ENCODE measurements around the gene PARP2.
"Not testable (repeated sequence)": the region's sequence is repeated elsewhere in the genome, so short reads cannot be mapped to it uniquely, and the experiment has no call there.

Gene PARP2

DNA sequence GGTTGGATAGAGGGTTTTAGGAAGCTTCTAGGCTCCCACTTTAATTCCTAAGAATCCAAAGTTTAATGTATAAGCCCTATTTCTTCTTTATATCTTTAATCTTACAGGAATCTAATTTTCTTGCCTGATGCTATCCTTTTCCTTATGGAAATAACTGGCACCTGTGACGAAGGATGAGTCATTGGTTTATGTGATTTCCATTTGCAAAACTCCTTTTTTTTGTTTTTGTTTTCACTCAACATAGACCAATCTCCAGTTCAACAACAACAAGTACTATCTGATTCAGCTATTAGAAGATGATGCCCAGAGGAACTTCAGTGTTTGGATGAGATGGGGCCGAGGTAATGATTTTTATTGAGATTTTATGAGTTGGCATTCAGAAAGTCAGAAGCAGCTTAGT, 6.8 kb downstream of the PARP2 start:
- no peak for DNase-seq

DNA sequence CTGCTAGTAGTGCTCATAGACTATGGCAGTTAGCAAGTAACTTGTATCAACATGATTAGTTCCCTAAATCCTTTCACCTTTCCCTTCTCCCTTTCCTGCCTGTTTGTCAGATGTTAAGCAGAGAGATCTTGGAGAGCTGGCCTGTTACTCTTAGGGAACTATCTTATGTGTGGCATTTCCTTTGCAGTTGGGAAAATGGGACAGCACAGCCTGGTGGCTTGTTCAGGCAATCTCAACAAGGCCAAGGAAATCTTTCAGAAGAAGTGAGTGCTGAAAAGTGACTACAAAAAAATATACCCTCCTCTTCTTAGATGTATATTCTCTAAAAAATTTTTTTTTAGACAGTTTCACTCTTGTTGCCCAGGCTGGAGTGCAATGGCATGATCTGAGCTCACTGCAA, 7.4 kb downstream of the PARP2 start:
- no peak for DNase-seq

GRCh38 chr14:20356422-20356821, 13.0 kb downstream of the PARP2 start:
- no peak for DNase-seq

GRCh38 chr14:20358474-20358873, 15.0 kb downstream of the PARP2 start:
- DNase-seq: not testable (repeated sequence)

DNA sequence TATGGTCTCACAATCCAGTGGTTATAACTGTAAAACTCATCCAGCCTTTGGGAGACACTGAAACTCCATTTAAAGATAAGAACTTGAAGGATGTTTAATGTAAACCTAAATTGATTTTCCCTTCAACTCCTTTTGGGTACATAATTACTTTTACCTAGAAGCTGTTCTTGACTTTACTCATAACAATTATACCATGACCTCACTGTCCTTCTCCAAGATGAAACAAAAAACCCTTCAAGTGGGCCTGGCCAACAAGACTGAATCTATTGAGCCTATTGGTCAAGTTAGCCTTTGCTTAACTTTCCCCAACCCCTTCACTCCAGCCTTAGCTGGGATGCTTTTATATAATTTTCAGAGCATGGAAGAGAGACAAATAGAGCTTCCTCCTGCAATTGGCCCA, 22.5 kb downstream of the PARP2 start:
- DNase-seq: no peak

GRCh38 chr14:20372796-20373195, 29.4 kb downstream of the PARP2 start:
- no peak for DNase-seq

DNA sequence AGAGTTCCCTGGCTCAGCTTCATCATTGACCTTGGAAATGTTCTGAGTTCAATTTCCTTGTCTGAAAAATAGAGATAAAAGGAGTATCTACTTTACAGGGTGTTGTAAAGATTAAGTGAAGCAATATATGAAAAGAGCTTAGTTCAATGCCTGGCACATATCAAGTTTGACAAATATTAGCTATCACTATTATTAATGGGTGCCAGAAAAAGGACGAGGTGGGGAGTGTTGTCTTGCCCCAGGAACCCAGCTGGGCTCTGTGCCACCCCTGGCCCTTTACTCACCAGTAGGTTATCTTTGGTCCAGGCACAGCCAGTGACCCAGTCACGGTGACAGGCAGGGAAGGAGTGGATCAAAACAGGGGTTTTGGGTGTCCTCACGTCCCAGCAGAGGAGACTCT, 32.0 kb downstream of the PARP2 start:
- no peak for DNase-seq

DNA sequence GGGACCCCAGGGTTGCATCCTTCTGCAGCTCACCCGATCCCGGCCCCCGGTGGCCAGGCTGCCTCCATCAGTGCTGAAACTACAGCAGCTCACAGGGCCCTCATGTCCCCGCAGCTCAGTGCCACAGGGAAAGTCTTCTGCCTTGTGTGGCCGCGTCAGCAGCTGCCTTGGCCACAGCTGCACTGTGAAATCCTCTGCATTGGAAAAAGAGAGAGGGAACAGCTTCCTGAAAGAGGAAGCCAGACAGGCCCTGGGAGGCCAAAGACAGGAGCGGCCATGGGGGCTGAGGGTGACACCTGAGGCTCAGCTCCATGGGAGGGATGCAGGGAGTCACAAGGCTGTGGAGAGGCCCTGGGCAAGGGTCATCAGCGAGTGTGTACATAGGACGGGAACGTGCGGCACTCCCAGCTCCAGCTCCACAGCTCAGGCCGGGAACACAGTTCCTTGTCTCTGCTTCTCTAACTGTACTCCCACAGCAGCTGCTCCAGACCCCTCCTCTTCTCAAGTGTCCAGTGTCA, 32.7 kb downstream of the PARP2 start:
- no peak for DNase-seq

- no peak for DNase-seq
These were observed 33.7 kb downstream of the PARP2 start for GRCh38 chr14:20377171-20377570.

- no peak for DNase-seq
These were observed 36.3 kb downstream of the PARP2 start for GRCh38 chr14:20379743-20380142.

- no peak for DNase-seq
These were observed 37.2 kb downstream of the PARP2 start for GRCh38 chr14:20380681-20381080.

DNA sequence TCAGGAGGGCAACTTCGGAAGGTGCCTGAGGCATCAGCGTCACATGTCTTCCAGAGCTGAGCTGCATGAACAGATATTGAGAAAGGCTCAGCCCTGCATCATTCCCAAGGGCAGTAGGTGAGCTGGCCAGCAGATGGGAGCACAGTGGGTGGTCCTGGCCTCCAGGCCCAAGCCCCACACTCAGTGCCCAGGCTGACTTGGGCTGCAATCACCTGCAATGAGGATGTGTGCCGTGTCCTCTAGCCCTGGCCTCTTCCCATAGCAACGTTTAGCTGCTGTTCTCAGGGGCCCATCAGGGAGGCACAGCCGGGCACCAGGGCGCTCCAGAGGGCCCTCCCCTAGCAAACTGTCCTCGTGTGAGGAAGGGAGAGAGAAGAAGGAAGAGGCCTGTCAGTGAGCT, 37.9 kb downstream of the PARP2 start:
- DNase-seq: no peak

DNA sequence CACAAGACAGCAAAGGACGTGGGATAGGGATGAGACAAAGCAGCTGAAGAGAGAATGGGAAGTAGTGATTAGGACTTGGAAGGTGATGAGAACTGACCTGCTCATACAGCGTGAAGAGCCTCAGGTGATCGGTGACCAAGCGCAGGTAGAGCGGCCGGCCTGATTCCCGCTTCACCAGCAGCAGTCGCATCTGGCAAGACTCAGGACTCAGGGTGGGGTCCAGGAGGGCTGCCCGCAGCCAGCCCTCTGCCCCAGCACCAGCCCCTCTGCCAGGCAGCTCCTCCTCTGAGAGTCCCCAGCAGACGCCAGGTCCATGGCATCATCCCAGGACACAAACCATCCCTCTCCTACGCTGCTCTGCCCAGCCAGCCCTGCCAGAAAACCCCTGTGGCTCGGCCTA, 39.1 kb downstream of the PARP2 start:
- no peak for DNase-seq

- no peak for DNase-seq
These were observed 39.6 kb downstream of the PARP2 start for GRCh38 chr14:20383032-20383431.

GRCh38 chr14:20383636-20384035, 40.2 kb downstream of the PARP2 start:
- no peak for DNase-seq

DNA sequence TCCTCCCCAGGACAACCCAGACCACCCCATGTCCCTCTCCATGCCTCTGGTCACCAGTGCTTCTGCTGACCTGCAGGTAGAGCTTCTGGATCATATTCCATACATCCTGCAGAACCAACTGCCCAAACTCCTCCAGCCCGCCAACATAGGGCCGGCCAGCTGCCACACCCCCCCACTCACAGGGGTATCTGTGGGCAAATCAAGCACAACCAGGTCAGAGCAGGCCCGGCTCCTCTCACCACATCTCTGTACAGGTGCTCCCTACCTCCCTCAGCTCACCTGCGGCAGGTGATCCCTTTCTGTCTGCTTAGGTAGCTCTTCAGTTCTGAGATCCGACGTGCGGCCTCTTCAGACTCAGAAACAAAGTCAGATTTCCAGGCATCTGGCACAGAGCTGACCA, 40.9 kb downstream of the PARP2 start:
- DNase-seq: no peak

GRCh38 chr14:20384886-20385285, 41.5 kb downstream of the PARP2 start:
- DNase-seq: no peak

DNA sequence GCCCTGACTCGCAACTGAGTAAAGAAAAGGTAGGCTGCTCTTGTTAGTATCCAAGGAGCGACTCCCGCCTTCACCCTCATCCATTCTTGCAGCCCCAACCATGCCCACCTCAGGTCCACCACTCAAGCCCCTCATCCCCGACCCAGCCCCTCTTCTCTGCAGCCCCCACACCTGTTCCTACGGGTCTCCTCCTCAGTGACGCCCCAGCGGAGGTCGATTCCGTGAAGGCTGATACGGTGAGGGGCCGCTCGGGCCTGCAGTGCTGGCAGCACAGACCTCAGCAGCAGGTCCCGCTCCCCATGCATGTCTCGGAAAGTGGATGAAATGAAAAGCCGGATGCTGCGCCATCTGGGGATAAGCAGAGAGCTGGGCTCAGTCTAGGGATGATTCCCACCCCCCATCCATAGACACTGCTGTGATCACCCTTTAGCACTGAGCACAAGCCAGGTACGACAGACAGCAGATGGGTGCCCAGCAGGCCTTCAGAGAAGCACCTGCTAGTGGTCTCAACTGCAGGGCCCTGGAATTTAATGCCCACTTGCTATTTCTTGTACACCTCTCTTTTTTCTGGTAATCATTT, 42.9 kb downstream of the PARP2 start:
- no peak for DNase-seq

- peak; percentile 17 for DNase-seq
These were observed 44.1 kb downstream of the PARP2 start for GRCh38 chr14:20387576-20387975.

- DNase-seq: no peak
These were observed 44.7 kb downstream of the PARP2 start for GRCh38 chr14:20388159-20388558.

GRCh38 chr14:20391505-20391904, 48.1 kb downstream of the PARP2 start:
- DNase-seq: no peak

DNA sequence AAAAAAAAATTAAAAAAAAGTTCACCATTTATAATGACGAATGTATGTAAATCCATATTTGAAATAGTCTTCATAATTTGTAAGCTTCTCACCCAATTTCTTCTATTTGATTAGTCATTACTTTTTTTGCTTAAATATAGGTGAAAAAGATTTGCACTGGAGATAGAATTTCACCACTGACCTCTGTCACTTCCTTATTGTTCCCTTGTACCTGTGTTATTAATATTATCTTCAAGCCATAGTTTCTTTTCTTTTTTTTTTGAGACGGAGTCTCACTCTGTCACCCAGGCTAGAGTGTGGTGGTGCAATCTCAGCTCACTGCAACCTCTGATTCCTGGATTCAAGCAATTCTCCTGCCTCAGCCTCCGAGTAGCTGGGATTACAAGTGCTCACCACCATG, 54.1 kb downstream of the PARP2 start:
- DNase-seq: no peak

- DNase-seq: no peak
These were observed 57.1 kb downstream of the PARP2 start for GRCh38 chr14:20400589-20400964.

GRCh38 chr14:20400965-20401593, 57.6 kb downstream of the PARP2 start:
- DNase-seq: no peak

- DNase-seq: no peak
These were observed 60.1 kb downstream of the PARP2 start for GRCh38 chr14:20403521-20403920.

All from hematopoietic multipotent progenitor cell treated with erythropoietin and hydrocortisone succinate and interleukin-3 and kit ligand, for 6 days (in vitro differentiated cells).